Cardiac fibroblast (primary cell): ENCODE data around the gene CD3D.
A peak's percentile ranks its signal among the peaks of the same experiment; 100 is the strongest.

Experiments used
- DNase-seq, 2 donors: peaks; one replicate each; pipeline versions ENCODE4 v3.0.0 to v3.0.0-alpha.2; 2010; ENCODE audit warnings: low read depth in 2 of 2
- H3K4me3 ChIP-seq, 2 donors: replicated peaks in 1 of 2; 1 replicate in 1 of 2; 2 replicates in 1 of 2; pipeline ENCODE4 v1.5.1; 2011; ENCODE audit warnings: low read depth in 2 of 2, low read length in 2 of 2, mild to moderate bottlenecking in 2 of 2, moderate library complexity in 1 of 2
- CTCF ChIP-seq: IDR thresholded peaks from one replicate; pipeline ENCODE4 v1.5.1; 2011; ENCODE audit warnings: low read depth, mild to moderate bottlenecking, low read length, inconsistent platforms

The CD3D gene

DNA sequence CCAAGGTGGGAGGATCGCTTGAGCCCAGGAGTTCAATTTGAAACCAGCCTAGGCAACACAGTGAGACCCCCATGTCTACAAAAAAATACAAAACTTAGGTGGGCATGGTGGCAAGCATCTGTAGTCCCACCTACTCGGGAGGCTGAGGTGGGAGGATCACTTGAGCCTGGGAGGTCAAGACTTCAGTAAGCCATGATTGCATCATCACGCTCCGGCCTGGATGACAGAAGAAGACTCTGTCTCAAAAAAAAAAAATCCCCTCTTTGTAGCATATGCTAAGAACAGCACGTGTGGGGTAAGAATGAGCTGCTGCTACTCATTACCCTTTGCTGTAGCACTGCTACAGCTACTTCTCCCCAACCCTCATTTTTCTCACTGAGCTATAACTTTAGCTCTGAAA lies 31.4 kb upstream of the CD3D start:
- no peak for TF ChIP-seq CTCF
- no peak for DNase-seq
- H3K4me3 ChIP-seq, result no peak overlapping the region

- DNase-seq, result no peak
- no peak for TF ChIP-seq CTCF
- no peak overlapping the region for H3K4me3 ChIP-seq
Observed at GRCh38 chr11:118373263-118373662, 30.8 kb upstream of the CD3D start.

DNA sequence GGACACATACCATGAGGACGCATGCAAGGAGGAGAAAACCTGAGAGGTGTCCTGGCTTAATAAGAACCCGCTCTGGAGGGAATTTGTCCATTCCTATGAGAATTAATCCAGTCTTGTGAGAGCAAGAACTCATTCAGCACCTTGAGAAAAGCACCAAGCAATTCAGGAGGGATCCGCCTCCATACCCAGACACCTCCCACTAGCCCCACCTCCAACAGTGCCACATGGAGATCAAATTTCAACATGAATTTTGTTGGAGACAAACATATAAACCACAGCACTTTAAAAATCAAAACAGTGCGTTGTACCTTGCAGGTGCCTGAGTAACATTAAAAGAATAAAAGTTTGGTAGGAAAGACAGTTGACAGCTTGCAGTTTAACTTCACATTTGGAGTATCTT lies 28.3 kb upstream of the CD3D start:
- H3K4me3 ChIP-seq, result no peak overlapping the region
- DNase-seq, result no peak
- no peak for TF ChIP-seq CTCF

- no peak overlapping the region for H3K4me3 ChIP-seq
- no peak for TF ChIP-seq CTCF
- no peak for DNase-seq
Observed at GRCh38 chr11:118366287-118366686, 23.8 kb upstream of the CD3D start.

GRCh38 chr11:118364956-118365615 lies 22.6 kb upstream of the CD3D start:
- DNase-seq, result no peak
- no peak overlapping the region for H3K4me3 ChIP-seq
- TF ChIP-seq CTCF, result no peak

- no peak for TF ChIP-seq CTCF
- peak within 1 kb of the TSS; percentile 76 to 80 for H3K4me3 ChIP-seq
Observed at GRCh38 chr11:118359295-118359958, 16.9 kb upstream of the CD3D start, which contains the start of gene UBE4A. Gene UBE4A (plus strand): TSS chr11:118359600. CDS start chr11:118365081, 5,481 bp downstream.

More at GRCh38 chr11:118359295-118359958, 16.9 kb upstream of the CD3D start, which contains the start of gene UBE4A:
- peak; percentile 95 to 96 for DNase-seq
